HG03103 (cell line): ENCODE measurements around the gene NOTUM.

Experiments used
- ATAC-seq: cut with Tn5 transposase; IDR thresholded peaks from one replicate; pipeline ENCODE4 v1.9.1; 2021; ENCODE audit warnings: low read depth; ENCODE audit not compliant: unreplicated experiment

The NOTUM gene

DNA sequence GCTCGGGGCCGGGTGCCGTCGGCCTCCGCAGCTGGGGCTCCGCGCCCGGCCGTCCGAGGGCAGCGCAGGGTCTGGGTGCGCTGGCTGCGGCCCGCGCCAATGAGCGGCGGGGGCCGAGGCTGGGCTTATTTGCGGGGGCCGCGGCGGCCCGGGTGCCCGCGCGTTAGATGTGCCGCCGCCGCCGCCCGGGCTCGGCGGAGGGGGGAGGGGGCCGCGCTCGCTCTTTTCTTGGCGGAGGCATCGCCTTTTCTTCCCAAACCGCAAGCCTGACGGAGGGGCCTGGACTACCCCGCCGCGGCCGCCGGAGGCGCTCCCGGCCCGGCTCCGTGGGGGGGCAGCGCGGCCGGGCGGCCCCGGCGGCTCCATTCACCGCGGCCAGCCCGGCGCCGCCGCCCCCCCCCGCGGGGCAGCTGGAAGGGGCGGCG is at the start of gene NOTUM:
TSS of gene NOTUM (minus strand) at position 101 of the 425 bp plus-strand sequence. CDS start 278 bp downstream, outside the sequence.
- ATAC-seq: no peak

DNA sequence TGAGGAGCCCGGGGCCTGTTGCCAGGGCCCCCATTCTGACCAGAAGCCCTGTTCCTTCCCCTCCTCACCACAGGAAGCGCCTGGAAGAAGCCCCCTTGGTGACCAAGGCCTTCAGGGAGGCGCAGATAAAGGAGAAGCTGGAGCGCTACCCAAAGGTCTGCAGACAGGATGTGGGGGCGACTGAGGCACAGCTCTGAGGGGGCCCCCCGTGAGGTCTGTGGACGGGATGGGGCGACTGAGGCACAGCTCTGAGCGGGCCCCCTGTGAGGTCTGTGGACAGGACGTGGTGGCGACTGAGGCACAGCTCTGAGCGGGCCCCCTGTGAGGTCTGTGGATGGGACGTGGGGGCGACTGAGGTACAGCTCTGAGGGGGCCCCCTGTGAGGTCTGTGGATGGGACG is 48.4 kb upstream of the NOTUM start:
- no peak for ATAC-seq

DNA sequence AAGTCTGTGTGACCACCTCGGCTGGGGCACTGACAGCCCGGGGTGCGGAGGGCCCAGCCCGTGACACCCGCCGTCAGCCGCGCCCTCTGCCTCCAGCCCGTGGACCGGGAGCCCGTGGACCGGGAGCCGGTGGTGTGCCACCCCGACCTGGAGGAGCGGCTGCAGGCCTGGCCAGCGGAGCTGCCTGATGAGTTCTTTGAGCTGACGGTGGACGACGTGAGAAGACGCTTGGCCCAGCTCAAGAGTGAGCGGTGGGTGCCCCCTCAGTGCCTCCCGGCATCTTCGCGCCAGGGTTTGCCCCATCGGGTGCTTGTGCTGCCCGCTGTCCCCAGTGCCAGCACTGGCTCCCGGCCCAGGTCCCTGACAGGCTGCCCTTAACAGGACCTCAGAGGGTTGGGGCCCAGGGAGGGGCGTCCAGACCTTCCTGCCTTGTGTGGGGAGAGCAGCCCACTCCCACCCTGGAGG is 48.0 kb upstream of the NOTUM start:
- no peak for ATAC-seq

DNA sequence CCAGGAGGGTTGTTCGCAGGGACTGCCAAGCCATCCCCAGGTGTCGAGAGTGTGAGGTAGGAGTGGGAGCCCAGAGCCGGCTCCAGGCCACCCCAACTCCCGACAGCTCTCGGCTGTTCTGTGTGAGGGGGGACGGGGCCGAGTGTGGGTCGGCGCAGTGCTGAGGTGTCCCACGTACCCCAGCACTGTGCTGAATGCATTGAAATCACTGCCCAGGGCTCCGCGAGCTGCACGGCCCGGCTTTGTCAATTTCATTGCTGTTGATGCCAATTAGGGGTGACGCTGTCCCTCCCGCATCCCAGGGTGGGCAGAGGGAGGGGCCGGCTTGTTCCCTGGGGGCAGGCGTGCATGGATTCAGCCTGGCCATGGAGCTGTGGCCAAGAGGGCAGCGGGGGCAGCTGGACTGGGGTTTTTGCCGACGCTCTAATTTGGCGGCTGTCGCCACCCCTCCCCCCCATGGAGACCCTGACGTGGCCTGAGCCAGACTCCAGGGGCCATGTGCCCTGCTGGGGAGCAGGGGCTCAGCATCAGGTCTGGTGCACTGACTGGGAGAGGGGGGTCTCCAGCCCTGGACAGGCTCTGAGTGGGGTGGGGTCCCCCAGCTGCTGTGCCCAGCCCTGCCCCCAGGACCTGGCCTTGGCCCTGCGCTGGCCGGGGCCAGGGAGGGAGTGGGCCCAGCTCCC is 47.4 kb upstream of the NOTUM start:
- ATAC-seq: no peak

DNA sequence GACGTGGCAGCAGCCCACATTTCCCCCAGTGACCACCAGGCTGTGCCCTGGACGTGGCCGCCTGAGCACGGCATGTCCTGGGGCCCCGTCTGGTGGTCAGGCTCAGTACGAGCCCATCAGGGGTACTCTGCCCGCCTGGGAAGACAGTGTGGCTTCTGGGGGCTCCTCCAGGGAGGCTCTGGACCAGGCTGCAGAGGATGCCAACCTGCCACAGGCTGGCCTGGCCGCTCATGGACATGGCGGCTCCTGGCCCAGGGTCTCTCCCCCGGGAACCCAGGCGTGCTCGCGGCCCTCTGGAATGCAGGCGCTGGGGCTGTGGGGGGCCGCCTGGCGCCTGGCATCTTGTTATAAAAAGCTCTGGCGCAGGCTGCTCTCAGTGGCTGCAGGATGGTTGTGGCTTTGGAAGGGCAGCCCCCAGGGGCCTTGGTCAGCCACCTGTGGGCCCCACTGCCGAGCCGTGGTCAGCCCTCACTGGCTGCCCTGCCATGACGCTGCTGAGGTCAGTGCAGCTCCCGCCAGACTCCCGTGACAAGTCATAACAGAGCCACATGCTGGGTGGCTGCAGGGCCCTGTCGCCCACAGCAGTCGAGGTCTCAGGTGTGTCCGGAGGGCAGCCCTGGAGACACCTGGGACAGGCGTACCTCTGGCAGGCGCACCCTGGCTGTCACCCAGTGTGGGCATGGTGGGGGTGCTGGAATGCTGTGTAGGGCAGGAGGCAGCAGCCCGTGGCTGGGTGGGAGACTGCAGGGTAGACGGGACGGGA is 46.7 kb upstream of the NOTUM start:
- no peak for ATAC-seq

DNA sequence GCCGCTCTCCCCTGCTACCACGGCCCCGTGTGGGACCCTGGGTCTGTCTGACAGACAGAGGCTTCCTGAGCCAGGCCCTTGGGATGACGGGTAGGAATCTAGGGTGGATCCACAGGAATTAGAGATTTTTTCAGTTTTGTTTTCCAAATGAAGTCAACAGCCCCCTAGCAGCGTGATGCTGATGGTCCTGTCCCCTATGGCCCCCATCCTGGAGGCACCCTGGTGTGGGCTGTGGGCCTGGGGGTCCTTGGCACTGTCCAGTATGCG is 46.2 kb upstream of the NOTUM start:
- ATAC-seq: no peak

DNA sequence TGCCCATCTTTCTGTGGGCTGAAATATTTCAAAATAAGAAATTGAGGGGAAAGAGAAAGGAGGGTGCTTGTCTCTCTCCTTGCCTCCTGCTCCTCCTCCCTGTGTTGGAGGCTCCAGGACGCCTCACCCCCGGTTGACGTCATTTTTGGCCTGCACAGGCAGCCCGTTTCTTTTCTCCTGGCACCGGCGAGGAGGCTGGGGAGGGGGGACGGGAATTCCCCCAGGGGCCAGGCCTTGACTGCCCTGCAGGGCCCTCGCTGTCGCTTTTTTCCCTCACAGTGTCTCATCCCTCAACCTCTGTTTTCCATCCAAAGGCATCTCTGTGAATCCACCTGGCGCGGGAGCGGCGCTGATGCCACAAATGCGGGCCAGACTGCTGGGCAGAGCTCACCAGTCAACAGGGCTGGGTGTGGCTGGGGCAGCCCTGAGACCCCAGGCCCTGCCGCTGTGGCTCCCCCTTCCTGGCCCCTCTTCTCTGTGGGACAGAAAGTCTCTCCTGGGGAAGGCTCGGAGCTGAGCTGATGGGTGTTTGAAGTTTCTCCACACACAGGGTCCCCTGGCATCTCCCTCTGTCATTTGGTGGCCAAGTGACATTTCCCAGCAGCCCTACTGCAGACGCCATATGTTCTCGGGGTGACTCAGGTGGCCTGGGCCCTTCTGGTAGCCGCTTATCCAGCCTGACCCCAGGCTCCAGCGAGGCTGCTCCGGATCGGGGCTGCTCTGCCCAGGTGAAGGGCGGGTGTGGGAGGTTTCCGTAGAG is 45.7 kb upstream of the NOTUM start:
- no peak for ATAC-seq

DNA sequence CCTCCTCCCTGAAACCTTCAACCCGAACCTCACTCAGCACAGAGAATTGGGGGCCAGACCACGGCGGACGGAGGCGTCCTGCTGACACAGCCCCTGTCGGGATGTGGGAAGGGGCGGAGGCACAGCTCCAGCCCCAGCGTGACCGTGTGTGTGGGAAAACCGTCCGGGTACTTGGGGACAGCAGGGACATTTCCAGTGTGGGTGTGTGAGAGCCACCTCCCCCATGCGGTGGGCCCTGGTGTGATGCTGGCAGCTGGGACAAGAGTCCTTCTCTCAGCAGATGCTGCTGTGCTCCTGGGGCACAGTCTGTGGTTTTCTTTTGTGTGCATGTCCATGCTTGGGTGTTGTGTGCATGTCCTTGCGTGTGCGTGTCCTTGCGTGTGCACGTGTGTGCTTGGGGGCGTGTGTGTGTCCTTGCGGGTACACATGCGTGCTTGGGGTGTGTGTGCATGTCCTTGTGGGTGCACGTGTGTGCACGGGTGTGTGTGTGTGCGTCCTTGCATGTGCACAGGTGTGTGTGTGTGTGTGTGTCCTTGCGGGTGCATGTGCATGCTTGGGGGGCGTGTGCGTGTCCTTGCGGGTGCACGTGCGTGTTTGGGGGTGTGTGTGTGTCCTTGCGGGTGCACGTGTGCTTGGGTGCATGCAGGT is 44.8 kb upstream of the NOTUM start:
- ATAC-seq: no peak

DNA sequence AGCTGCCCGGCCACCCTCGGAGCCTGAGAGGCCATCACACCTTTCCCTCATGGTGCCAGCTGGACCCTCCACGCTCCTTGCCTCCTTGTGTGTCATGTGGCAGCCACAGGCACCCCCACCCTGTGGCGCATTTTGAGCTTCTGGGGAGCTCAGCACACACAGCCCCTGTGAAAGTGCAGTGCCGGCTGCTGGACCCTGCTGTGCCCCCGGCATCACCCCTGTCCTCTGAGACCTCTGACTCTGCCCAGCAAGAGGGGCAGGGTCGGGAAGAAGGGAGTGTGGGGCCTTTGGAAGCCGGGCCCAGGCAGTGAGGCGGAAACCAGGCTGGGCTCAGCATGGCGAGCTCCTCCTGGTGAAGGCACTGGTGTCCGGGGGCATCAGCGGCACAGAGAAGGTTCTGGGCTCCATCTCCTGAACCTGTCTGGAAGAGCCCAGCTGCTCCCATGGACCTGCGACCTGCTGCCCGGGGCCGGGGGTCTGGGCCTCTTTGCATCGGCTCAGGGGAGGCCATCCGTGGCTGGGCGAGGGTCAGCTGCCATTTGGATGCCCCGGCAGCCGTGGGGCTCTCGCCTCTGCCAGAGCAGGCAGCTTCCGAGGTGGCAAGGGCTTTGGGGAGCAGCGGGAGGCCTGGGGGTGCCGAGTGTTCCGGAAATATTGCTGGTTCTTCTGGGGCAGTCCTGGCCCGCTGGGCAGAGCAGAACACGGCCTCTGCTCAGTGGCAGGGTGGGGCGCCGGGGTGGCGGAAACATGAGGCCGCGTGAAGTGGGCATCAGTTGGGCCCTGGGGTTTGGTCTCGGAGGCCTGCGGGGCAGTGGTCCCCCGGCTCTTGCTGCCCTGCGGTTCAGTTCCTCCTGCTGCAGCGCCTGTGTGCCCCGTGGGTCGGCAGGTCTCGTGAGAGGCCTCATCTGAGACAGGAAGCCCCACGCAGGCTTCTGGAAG is 43.8 kb upstream of the NOTUM start:
- no peak for ATAC-seq

DNA sequence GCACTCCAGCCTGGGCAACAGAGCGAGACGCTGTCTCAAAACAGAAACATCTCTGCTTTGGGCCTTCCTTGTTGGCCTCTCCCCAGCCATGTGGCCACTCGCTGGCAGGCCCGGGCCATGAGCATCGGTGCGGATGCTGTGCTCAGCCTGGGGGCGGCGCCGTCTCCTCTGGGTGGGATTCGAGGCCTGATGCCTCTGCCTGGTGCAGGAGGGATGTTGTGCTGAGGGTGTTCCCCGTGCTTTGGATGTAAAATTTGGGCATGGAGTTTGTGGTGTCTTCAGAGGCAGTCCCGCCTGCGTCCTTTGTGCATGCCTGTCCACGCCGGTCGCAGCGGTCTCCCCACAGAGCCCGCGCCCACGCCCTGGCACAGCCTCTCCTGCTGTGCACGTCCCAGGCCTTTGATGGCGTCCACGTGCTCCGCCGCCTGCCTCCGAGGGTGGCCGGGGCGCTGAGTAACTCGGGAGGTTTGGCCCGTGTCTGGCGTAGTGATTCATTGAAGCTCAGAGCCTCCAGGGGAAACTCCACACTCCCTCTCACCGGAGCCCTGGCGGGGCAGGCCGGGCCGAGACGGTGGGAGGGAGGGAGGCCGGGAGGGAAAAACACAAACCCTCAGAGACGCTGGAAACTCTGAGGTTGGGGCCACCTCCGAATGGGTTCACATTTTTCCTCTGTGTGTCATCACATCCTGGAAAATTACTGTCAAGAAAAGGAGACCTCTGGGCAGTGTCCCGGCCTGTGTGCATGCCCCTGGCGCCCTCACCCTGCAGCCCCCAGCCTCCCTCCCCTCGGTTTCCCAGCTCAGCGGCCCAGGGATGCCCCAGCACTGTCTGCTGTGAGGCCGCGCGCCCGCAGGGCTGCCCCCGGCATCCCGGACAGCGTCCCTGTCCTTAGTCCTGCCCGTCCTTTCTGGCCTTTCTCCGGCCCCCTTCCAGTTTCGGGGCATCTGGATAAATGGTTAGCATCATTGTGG is 42.7 kb upstream of the NOTUM start:
- no peak for ATAC-seq

DNA sequence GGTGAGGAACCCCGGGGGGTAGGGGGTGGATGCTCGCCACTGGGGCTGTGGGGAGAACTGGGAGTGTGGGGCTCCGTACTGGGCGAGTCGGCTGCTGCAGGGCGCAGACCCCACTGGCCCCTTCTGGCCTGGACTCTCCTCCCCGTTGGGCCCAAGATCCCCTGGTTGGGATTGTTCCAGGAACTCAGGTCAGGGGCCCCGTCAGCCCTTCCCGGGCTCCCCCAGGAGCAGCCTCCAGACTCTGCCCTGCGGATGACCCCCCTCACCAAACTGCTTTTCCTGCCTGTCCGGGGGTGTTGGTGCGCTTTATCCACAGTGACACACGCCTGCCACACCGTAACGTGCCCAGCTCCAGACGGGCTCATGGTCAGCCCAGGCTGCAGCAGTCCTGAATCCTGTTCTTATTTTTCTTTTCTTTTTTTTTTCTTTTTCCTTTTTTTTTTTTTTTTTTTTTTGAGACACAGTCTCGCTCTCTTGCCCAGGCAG is 40.6 kb upstream of the NOTUM start:
- no peak for ATAC-seq

DNA sequence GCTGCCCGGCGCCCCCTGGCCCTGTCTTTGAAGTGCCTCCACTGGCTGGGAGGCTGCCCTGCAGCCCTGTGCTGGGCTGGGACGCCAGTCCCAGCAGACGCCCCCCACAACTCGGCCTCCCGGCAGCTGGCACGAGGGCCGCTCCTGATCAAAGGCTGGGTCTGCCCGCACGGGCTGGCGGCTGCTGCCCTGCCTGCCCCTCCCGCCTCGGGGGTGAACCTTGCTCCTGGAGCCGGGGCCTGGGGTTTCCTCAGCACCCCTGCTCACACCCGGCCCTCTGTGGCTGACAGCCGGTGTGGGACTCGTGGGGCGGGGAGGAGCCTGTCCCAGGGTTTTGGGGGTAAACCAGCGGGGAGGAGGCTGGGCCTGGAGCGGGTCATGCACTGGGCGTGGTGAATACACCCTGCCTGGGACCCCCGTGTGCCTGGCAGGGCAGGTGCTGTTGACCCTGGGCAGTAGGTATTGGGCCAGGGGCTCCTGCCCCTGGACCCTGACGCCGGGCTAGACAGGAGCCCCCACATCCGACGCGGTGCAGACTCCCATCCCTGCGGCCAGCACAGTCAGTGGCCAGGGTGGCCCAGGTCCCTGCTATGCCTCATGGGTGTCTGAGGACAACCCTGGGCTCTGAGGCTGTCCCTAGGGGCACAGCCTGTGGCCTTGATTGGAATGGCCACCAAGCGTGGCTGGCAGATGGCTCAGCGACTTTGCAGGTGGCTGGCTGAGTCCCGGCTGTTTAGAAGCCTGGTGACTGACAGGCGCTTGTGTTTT is 40.0 kb upstream of the NOTUM start:
- no peak for ATAC-seq

DNA sequence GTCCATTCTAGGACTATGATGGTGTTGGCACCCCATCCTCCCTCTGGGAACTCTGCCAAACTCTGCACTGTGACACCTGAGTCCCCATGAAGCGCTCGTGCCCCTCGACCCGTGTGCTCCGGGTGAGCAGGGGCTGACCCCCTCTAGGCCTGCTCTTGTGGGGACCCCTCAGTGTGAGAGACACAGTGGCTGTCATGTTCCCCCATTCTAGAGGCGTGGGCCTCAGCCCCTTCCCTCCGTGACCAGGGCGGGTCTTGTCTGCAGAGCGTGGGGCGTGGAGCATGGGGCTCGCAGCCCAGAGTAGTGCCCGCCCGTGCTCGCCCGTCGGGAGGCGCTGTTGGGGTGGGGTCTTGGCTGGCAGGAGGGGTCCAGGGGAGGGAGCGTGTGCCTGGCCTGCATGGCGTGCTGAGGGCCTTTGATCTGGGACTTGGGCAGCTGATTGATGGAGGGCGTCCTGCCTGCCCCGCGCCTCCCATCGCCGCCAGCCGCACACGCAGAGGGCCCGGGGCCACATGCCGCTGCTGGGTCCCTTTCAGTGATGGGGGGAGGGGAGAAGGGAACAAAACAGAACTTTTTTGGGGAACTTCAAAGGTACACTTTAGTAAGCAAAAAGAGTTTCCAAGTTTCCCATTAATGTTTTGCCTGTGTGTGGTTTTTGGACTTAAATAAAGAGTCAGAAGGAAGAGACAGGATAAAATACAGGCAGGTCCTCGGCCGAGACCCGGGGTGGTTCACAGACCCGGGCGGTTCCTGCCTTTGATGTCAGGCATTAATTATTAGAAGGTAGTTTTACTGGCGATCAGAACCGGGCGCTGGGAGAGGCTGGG is 39.2 kb upstream of the NOTUM start:
- no peak for ATAC-seq

DNA sequence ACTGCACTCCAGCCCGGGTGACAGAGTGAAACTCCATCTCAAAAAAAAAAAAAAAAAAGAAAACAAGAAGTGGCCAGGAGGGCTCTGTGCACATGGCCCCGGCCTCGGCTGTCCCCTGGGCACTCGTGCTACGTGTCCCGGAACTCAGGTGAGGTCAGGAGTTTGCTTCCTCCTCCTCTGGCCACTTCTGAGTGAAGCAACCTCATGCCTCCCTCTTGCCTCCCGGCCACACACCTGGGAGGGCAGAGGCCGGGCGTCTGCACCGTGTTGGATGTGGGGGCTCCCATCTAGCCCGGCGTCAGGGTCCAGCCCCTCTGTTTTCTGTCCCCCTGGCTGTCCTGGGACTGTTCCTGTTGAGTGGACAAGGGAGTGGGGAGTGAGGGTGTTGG is 38.6 kb upstream of the NOTUM start:
- ATAC-seq: no peak

DNA sequence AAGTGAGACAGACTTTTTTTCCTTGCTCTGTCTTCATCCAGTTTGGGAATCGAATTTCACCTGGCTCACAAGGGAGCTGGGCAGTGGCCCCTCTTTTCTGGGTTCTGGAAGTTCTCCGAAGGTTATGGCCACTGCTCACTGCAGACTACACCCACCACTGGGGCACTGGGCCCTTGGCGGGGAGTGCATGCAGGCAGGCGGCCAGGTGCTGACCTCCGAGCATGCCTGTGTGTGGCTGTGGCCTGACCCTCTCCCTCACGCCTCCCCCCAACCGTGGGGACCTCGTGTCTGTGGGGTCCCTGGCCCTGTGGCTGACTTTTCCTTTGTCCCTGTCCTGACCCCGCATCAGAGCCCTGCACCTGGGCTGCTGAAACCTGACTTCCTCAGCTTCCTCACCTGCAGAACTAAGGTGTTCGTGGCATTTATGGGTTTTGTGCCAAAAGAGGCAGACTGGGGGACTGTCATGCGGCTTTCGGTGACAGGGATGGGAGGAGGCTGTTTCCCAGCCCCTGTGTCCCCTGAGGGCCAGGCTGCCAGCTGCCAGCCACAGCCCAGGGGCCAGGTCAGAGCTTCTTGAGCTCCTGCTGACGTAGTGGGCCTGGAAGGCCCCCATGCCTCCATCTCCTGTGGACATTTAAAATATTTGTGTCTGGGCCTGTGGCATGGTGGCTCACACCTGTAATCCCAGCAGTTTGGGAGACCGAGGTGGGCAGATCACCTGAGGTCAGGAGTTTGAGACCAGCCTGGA is 37.9 kb upstream of the NOTUM start:
- ATAC-seq: no peak

DNA sequence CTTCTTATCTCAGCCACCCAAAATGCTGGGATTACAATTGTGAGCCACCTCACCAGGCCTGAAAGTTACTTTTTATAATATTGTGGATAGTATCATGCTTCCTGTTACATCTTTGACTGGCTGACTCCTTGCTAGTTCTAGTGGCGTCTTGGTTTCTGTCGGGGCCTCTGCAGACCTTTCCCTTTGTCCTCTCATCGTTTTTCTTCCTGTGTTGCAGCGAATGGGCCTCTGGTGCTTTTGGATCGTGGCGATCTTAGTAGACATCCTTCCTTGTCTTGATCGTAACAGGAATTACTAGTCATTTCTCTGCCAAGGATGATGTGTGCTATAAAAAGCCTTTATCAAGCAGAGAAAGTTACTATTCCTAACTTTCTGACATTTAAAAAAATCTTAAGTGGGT is 37.2 kb upstream of the NOTUM start:
- ATAC-seq: no peak
